HEK293 (cell line): ENCODE results near the gene ZMYND10.

ENCODE experiments used
- CTCF ChIA-PET: fragments of 350-600 bp; formaldehyde crosslinking; extraction: SDS; loops from one replicate; lab custom pipeline; 2021; ENCODE audit warnings: antibody characterized with exemption; lab: Yijun Ruan, JAX
- POLR2A ChIA-PET: fragments of 300-600 bp; formaldehyde crosslinking; extraction: SDS; loops from one replicate; lab custom pipeline; 2020; ENCODE audit warnings: antibody characterized with exemption, inconsistent platforms; lab: Yijun Ruan, JAX
- H3K27ac ChIP-seq: fragments of 200-500 bp; sonication (Bioruptor generic); 2 replicates; pipeline ENCODE4 v1.5.1; 2014; ENCODE audit warnings: low read depth, low read length, control low read depth, inconsistent platforms; ENCODE audit errors: extremely low read depth
- H3K36me3 ChIP-seq, 2 experiments: fragments of 200-500 bp in 1 of 2; sonication (Bioruptor generic) in 1 of 2; 1 replicate in 1 of 2; 2 replicates in 1 of 2; pipeline ENCODE4 v1.5.1; 2014 to 2017; ENCODE audit warnings: inconsistent platforms in 2 of 2, low read length in 2 of 2; ENCODE audit not compliant: control insufficient read depth in 2 of 2, insufficient read depth in 1 of 2
- H3K4me1 ChIP-seq: fragments of 200-500 bp; sonication (Bioruptor generic); 2 replicates; pipeline ENCODE4 v1.5.1; 2014; ENCODE audit warnings: mild to moderate bottlenecking, low read length, inconsistent platforms; ENCODE audit not compliant: control insufficient read depth, insufficient read depth
- H3K4me3 ChIP-seq: 2 replicates; pipeline ENCODE4 v1.5.1; 2011; ENCODE audit warnings: low read depth, mild to moderate bottlenecking, control low read depth, low read length, moderate library complexity
- H3K9me3 ChIP-seq: fragments of 200-500 bp; sonication (Bioruptor generic); 2 replicates; pipeline ENCODE4 v1.5.1; 2014; ENCODE audit warnings: low read depth, low read length, inconsistent platforms; ENCODE audit not compliant: control insufficient read depth, insufficient read depth
- EGR2 ChIP-seq: fragments of 450-650 bp; formaldehyde crosslinking; IDR thresholded peaks from 2 replicates; pipeline ENCODE4 v1.5.1; 2016; ENCODE audit warnings: low read depth, missing biosample characterization, missing genetic modification characterization
- HOXC10 ChIP-seq: sonication (generic); formaldehyde crosslinking; IDR thresholded peaks from 2 replicates; pipeline ENCODE4 v1.8.1; 2023; ENCODE audit warnings: mild to moderate bottlenecking, missing genetic modification reagents
- RBAK ChIP-seq: fragments of 450-650 bp; formaldehyde crosslinking; IDR thresholded peaks from 2 replicates; pipeline ENCODE4 v1.5.1; 2016; ENCODE audit warnings: missing biosample characterization, missing genetic modification characterization
- YY2 ChIP-seq: fragments of 450-650 bp; formaldehyde crosslinking; IDR thresholded peaks from 2 replicates; pipeline ENCODE4 v1.5.1; 2016; ENCODE audit warnings: missing biosample characterization, missing genetic modification characterization
- ZBTB44 ChIP-seq: fragments of 450-650 bp; IDR thresholded peaks from 2 replicates; pipeline ENCODE4 v1.5.1; 2018; ENCODE audit warnings: missing biosample characterization, mild to moderate bottlenecking, missing genetic modification characterization
- ZEB2 ChIP-seq: fragments of 450-650 bp; formaldehyde crosslinking; IDR thresholded peaks from 2 replicates; pipeline ENCODE4 v1.5.1; 2016; ENCODE audit warnings: missing biosample characterization, missing genetic modification characterization
- ZFHX2 ChIP-seq: fragments of 450-650 bp; formaldehyde crosslinking; conservative IDR thresholded peaks from 2 replicates; pipeline ENCODE4 v1.5.1; 2016; ENCODE audit warnings: missing biosample characterization, missing genetic modification characterization
- ZFP69B ChIP-seq: fragments of 450-650 bp; formaldehyde crosslinking; IDR thresholded peaks from 2 replicates; pipeline ENCODE4 v1.5.1; 2016; ENCODE audit warnings: missing biosample characterization, missing genetic modification characterization
- ZIC2 ChIP-seq: fragments of 450-650 bp; formaldehyde crosslinking; IDR thresholded peaks from 2 replicates; pipeline ENCODE4 v1.5.1; 2016; ENCODE audit warnings: missing biosample characterization, missing genetic modification characterization
- ZNF121 ChIP-seq: fragments of 450-650 bp; formaldehyde crosslinking; IDR thresholded peaks from 2 replicates; pipeline ENCODE4 v1.5.1; 2016; ENCODE audit warnings: missing biosample characterization, missing genetic modification characterization
- ZNF146 ChIP-seq: fragments of 450-650 bp; formaldehyde crosslinking; IDR thresholded peaks from 2 replicates; pipeline ENCODE4 v1.5.1; 2016; ENCODE audit warnings: missing biosample characterization, missing genetic modification characterization
- ZNF155 ChIP-seq: fragments of 450-650 bp; formaldehyde crosslinking; IDR thresholded peaks from 2 replicates; pipeline ENCODE4 v1.5.1; 2016; ENCODE audit warnings: missing biosample characterization, missing genetic modification characterization
- ZNF202 ChIP-seq: fragments of 450-650 bp; formaldehyde crosslinking; IDR thresholded peaks from 2 replicates; pipeline ENCODE4 v1.5.1; 2016; ENCODE audit warnings: missing biosample characterization, missing genetic modification characterization, borderline replicate concordance
- ZNF239 ChIP-seq: fragments of 450-650 bp; formaldehyde crosslinking; IDR thresholded peaks from 2 replicates; pipeline ENCODE4 v1.5.1; 2016; ENCODE audit warnings: missing biosample characterization, missing genetic modification characterization
- ZNF24 ChIP-seq: fragments of 450-650 bp; formaldehyde crosslinking; IDR thresholded peaks from 2 replicates; pipeline ENCODE4 v1.5.1; 2016; ENCODE audit warnings: missing biosample characterization, missing genetic modification characterization
- ZNF266 ChIP-seq: fragments of 450-650 bp; formaldehyde crosslinking; IDR thresholded peaks from 2 replicates; pipeline ENCODE4 v1.5.1; 2016; ENCODE audit warnings: missing biosample characterization, missing genetic modification characterization, low read depth
- ZNF423 ChIP-seq: fragments of 450-650 bp; formaldehyde crosslinking; IDR thresholded peaks from 2 replicates; pipeline ENCODE4 v1.5.1; 2016; ENCODE audit warnings: missing biosample characterization, missing genetic modification characterization
- ZNF426 ChIP-seq: fragments of 450-650 bp; formaldehyde crosslinking; IDR thresholded peaks from 2 replicates; pipeline ENCODE4 v1.5.1; 2017; ENCODE audit warnings: missing biosample characterization, missing genetic modification characterization, mild to moderate bottlenecking, inconsistent platforms, moderate library complexity
- ZNF521 ChIP-seq: fragments of 450-650 bp; formaldehyde crosslinking; IDR thresholded peaks from 2 replicates; pipeline ENCODE4 v1.5.1; 2017; ENCODE audit warnings: missing biosample characterization, mild to moderate bottlenecking, missing genetic modification characterization
- ZNF558 ChIP-seq: fragments of 450-650 bp; formaldehyde crosslinking; IDR thresholded peaks from 2 replicates; pipeline ENCODE4 v1.5.1; 2016; ENCODE audit warnings: missing biosample characterization, missing genetic modification characterization
- ZNF776 ChIP-seq: fragments of 450-650 bp; formaldehyde crosslinking; IDR thresholded peaks from 2 replicates; pipeline ENCODE4 v1.5.0; 2017; ENCODE audit warnings: missing biosample characterization, missing genetic modification characterization, borderline replicate concordance
- ZSCAN16 ChIP-seq: fragments of 450-650 bp; formaldehyde crosslinking; IDR thresholded peaks from 2 replicates; pipeline ENCODE4 v1.5.1; 2016; ENCODE audit warnings: missing biosample characterization, missing genetic modification characterization

Gene ZMYND10

GRCh38 chr3:50385754-50386153 lies 40.2 kb upstream of the ZMYND10 start (continued):
- TF ChIP-seq YY2 (tag by site-specific recombination) (no peak), ZNF266 (tag by site-specific recombination) (no peak), ZNF239 (no peak), ZNF146 (tag by site-specific recombination) (no peak), ZNF155 (no peak), ZNF121 (tag by site-specific recombination) (no peak), RBAK (no peak), ZNF24 (tag by site-specific recombination) (no peak), ZEB2 (tag by site-specific recombination) (no peak), ZSCAN16 (tag by site-specific recombination) (no peak), ZNF426 (tag by site-specific recombination) (no peak)

- no peak overlapping the region for H3K27ac ChIP-seq
- H3K36me3 ChIP-seq = no peaks in the 10 kb centered on the region
- ChIA-PET CTCF (no interaction called here), POLR2A (no interaction called here)
- TF ChIP-seq ZNF558 (tag by site-specific recombination) = no peak
- peak; percentile 78 for TF ChIP-seq EGR2
- TF ChIP-seq ZNF776 (tag by site-specific recombination) = no peak
- TF ChIP-seq HOXC10 = no peak
- peak; percentile 89 for TF ChIP-seq ZFHX2 (tag by site-specific recombination)
- no peak for TF ChIP-seq ZNF202 (tag by site-specific recombination)
- no peaks in the 10 kb centered on the region for H3K9me3 ChIP-seq
- H3K4me3 ChIP-seq = no peak overlapping the region
- H3K4me1 ChIP-seq = no peaks in the 10 kb centered on the region
Measured at GRCh38 chr3:50383750-50384149, 38.2 kb upstream of the ZMYND10 start.

GRCh38 chr3:50382722-50383121 lies 37.2 kb upstream of the ZMYND10 start:
- TF ChIP-seq ZBTB44 (tag by site-specific recombination) = no peak
- TF ChIP-seq HOXC10 = no peak
- no peak for TF ChIP-seq ZNF521 (tag by site-specific recombination)
- TF ChIP-seq, all 188 proteins: peak for 0
- no peaks in the 10 kb centered on the region for H3K4me1 ChIP-seq
- no peak overlapping the region for H3K27ac ChIP-seq
- no peak overlapping the region for H3K4me3 ChIP-seq
- no peaks in the 10 kb centered on the region for H3K9me3 ChIP-seq
- H3K36me3 ChIP-seq = no peaks in the 10 kb centered on the region
- ChIA-PET CTCF (no interaction called here), POLR2A (interaction anchor here (0.5 kb wide), 1 partner anchor 204 kb away, joined by 4 read pairs; no protein-coding TSS in a partner anchor)

GRCh38 chr3:50381383-50381782 lies 35.9 kb upstream of the ZMYND10 start:
- ChIA-PET CTCF (interaction anchor here (0.6 to 0.8 kb wide), 2 partner anchors 11 to 88 kb away, joined by 3 to 4 read pairs; no protein-coding TSS in a partner anchor), POLR2A (no interaction called here)
- TF ChIP-seq ZIC2 (tag by site-specific recombination) (peak; percentile 81), ZFP69B (tag by site-specific recombination) (no peak), ZNF423 (tag by site-specific recombination) (0 out of 2 replicates have a peak, but pooled peaks have one; percentile 41)
- Histone ChIP-seq H3K9me3 (no peaks in the 10 kb centered on the region), H3K4me1 (no peaks in the 10 kb centered on the region), H3K27ac (no peak overlapping the region), H3K36me3 (no peaks in the 10 kb centered on the region), H3K4me3 (no peak overlapping the region)
